HTR-8/SVneo (cell line): Measurements from ENCODE around the gene DCHS2.

Experiments used
- DNase-seq: peaks from one replicate; pipeline ENCODE4 v3.0.0; 2011; ENCODE audit warnings: low spot score, mixed read lengths; ENCODE audit not compliant: insufficient read length
- FAIRE-seq: peaks from 2 replicates; lab custom pipeline; 2011; peaks lifted over from hg19 to GRCh38; lab: Jason Lieb, UNC

The DCHS2 gene

DNA sequence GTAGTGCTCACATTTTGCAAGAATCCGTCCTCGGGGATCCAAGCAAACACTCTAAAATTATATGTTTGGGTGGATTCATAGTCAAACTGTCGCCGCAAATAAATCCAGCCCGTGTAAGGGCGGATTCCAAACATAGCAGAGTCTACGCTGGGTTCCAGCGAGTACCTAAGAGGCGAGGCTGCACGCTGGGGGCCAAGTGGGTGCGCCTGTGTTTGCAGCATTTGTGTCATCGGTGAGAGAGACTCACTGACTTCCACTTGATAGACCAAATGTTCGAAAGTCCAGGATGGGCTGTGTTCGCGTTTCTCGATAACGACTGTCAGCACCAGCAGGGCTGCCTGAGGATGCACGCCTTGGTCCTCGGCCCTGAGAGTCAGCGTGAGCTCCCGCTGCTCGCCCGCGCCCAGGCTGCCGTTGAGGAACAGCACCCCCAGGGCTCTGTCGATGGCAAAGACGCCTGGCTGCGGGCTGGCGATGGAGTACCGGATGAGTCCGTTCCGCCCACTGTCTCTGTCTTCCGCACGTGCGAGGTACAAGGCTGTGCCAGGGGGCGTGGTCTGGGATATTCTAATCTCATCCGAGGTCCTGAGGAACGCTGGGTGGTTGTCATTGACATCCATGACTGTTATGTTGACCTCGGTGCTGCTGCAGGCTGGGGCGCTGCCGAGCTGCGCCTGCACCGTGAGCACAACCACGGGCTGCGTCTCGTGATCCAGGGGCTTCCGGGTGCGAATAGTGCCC is 158.7 kb downstream of the DCHS2 start:
- FAIRE-seq: no peak

DNA sequence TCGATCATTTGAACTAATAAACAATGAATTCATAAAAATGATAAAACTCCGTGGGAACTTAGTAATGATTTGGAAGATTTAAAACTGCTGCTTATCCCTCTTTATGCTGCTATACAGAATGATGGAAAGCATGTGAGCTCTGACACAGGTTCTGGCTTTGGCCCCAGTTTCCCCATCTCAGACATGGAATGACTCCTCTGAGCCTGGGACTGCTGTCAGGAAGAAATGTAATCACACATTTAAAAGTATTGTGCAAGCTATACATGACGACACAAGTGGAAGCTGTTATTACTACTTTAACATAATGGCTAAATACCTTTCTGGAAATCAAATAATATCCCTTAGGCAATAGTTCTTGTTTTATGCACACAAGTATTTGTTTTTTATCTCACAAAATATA is 161.7 kb downstream of the DCHS2 start:
- FAIRE-seq (no peak), DNase-seq (no peak)

More for the DNA sequence above, 158.7 kb downstream of the DCHS2 start:
- no peak for DNase-seq

DNA sequence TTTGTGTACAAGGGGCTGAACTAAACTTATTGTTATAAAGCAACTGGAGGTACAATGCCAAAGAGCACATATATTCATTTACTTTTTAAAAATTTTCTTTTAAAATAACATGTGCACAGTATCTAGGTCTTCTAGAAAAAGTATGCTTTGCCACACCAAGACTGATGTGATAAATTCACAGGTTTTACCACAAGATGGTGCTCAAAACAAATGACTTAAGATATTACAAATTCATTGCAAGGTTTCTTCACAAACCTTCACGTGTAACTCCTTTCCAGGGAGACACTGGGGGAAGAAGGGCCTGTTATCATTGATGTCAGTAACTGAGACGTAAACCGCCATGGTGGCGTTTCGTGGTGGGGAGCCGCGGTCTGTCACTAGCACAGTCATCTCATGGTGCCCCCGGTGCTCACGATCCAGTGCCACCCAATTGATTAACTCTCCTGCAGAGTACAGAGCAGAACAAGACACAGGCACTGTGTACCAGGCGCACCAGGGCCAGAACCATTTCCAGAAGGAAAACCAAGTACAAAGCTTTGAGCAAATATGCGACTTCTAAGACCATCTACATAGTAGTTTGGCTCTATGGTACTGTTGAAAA is 162.2 kb downstream of the DCHS2 start:
- DNase-seq (no peak), FAIRE-seq (no peak)

DNA sequence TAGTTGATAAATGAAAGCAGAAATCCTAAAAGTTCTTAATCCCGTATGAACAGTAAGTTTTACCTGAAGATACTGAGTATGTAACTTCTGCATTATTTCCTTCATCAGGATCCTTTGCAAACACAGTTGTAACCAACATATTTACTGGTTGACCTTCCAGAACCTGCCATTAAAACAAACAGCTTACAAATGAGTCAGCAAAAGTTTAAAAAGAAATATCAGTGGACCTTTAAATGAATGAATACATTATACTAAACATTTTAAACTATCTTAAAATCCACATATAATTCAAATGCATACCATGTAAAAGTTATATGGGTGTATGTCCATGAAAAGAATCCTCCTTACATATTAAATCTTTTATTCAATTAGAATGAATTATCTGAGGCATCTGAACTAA is 163.6 kb downstream of the DCHS2 start:
- FAIRE-seq (no peak), DNase-seq (no peak)

DNA sequence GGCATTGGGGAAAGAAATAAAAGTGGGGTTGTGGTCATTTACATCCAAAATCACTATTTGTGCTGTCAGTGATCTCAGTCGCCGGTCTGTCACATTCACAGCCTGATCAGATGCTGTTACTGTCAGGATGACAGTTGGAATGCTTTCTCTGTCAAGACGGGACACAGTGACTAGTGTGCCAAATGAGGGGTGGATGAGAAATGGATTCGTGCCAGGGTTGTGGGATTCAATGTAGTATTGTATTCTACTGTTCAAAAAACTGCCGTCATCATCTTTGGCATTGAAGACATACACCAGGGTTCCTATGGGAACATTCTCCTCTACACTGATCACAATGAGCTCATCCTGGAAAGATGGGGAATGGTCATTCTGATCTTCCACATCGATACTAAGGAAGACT is 171.1 kb downstream of the DCHS2 start:
- DNase-seq (no peak), FAIRE-seq (no peak)

DNA sequence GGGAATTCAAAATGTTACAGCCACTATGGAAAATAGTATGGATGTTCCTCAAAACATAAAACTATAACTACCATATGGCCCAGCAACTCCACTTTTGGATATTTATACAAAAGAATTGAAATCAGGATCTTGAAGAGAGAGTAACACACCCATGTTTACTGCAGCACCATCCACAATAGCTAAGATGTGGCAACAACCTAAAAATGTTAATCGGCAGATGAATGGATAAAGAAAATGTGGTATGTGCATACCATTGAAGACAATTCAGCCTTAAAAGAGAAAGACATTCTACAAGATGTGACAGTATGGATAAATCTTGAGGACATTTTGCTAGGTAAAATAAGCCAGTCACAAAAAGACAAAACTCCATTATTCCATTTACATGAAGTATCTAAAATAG is 171.9 kb downstream of the DCHS2 start:
- no peak for DNase-seq
- FAIRE-seq: no peak

DNA sequence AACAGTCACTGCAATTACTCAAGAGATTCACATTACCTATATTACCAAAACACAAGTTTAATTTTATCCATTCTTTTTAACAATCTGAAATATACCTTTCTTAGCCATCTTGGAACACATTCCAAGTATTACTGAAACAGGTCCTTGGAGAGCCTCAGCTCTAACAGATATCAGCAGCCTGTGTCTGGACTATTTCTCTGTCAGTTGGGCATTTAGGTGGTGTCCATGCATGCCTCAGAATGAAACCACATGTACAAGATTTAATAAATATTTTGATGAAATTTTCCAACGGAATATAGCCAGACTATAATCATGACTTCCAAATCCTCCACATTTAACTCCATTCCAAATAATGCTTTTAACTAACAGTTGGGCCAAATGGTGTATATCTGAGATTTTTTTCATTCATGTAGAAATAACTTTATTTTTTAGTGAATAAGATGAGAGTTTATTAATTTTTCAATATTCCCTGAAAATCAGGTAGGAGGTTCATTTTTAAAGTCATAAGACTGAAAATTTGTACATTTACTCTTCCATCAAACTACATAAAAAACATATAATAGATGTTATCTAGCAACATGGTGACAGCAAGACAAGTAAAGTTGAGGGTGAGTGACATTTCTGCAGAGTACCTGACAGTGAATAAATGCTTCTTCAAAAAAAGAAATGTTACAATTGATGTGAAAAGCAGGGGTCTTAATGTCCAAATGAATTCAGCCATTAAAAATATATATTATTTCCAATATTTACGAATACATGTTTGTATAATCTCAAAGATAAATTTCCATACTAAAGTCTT is 174.2 kb downstream of the DCHS2 start:
- FAIRE-seq (no peak), DNase-seq (no peak)

DNA sequence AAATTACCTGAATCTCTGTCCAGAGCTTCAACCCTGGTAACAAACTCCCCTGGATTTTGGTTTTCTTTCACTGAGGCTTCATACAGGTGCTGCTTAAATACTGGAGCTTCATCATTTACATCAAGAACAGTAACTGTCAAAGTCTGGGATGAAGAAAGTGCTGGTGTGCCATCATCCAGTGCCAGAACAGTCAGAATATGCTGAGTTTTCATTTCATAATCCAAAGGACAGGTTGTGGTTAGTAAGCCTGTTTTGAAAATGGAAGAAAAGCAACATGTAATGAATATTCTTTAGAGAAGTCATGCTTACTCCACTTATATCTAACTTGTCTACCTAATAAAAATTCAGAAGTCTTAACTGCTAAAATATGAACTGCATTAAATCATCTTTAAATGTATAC is 175.9 kb downstream of the DCHS2 start:
- no peak for DNase-seq
- FAIRE-seq: no peak

DNA sequence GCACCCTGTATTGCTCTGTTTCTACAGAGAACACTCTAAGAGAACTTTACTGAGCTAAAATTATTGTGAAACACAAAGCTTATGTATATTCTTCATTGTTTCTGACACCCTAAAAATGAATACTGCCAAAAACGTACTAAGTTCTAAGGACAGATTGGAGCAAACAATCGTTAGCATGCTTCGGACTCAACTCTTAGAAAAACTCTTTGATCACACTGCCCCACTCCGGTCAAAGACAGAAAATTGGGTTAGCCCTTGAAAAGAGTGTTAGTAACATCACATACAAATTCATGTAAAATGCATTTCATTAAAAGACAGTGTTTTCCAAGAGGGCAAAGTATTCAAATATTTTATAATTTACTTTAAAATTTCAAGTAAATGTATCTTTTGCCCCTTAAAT is 177.4 kb downstream of the DCHS2 start:
- DNase-seq (no peak), FAIRE-seq (no peak)

DNA sequence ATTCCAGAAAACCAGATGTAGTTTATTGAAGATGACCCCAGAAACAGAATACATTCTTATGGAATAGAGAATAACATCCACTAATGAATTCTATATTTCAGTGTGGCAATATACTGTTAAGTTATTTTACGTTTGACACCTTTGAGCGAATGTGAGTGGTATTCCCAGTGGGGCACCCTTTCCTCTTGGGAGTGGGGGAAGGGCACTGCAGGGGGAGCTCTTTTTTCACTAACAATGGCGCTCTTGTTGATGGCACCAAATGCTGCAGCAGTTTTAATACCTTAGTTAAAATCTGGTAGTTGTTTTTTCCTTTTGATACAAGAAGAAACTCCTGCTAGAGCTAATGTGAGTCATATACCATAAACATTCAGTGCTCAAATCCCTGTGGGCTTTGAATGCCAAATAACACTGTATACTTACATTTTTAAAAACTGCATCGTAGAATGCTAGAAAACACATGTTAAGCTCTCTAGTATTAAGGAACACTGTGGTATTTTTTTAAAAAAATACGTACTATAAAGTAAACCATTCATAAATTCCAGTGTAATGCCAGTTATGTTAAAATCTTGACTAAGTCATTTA is 178.5 kb downstream of the DCHS2 start:
- FAIRE-seq (no peak), DNase-seq (no peak)

DNA sequence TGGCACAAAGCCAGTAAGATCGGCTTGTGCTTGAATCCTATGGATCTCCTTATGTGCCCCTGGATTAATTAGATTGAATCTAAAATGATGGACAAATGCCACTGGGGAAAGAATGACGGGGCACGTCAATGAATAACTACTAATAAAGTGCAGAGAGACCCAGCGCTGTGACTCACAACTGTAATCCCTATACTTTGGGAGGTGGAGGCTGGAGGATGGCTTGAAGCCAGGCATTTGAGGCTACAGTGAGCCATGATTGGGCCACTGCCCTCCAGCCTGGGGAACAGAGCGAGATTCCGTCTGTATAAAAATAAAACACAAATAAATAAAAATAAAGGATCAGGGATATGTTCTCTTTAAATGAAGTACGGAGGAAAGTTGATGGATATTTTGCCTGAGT is 179.4 kb downstream of the DCHS2 start:
- FAIRE-seq: no peak
- DNase-seq: no peak

DNA sequence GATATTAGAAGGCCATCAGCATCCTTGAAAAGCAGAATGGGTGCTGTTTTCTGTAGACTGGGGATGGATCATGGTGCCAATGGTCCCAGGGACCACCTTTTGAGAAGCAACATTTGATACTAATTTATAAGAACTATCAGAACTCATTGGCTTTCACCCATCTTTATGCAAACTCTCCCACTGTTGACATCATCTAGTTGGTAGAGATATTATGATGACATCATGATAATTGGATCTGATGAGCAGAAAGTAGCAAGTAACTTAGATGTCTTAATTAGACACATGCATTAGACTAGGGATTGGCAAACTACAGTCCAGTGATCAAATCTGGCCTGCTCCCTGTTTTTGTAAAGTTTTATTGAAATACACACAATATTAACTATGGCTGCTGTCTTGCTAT is 181.0 kb downstream of the DCHS2 start:
- DNase-seq (no peak), FAIRE-seq (no peak)

DNA sequence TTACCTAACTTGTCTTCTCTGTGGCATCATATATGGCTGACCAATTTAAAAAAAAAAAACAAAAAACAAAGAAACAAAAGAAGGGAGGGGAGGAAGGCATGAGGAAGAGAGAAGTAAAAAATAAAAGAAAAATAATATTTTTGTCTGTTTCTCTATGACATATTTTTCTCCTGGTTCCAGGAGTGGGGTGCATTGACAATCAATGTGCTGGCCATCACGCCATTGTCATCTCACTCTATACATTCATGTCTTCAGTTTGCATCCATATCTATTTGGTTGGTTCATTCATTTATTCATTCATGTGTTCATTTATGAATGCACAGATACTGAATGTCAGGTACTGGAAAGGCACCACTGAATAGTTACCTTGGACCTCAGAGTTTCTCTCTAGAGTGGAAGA is 183.4 kb downstream of the DCHS2 start:
- FAIRE-seq (no peak), DNase-seq (no peak)

DNA sequence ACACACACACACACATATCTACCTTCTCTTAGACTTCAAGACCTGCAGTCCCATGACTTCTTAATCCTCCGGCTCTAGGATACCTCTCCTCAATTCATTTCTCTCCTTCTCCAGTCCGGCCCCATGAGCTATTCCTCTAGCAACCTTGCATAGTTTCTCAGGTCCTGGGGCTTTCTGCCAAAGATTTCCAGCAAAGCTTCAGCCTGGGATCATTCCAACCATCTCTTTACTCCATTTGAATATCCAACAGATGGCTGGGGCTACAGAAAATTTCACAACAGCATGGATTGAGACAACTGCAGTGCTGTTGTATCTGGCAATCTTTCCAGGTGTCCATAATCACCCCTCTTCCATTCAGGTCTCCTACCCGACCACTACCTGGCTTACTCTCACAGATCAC is 184.1 kb downstream of the DCHS2 start:
- DNase-seq: no peak
- no peak for FAIRE-seq

DNA sequence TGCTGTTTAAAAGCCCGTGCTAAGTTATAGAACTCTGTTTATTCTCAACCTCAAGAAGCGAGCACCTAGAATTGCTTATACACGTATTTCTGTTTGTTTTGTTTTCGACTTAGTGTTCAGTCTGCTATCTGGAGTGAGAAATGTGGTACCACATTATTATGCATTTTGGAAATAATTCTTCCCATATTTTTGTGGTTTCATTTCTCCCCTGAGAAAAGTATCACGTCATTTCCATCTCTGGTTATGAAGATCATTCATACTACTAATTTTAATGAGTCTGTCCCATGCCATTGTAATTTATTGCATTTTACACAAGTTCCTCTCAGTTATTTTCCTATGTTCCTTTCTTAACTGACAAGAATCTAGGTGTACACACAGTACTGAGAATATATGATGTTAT is 186.0 kb downstream of the DCHS2 start:
- DNase-seq (no peak), FAIRE-seq (no peak)

DNA sequence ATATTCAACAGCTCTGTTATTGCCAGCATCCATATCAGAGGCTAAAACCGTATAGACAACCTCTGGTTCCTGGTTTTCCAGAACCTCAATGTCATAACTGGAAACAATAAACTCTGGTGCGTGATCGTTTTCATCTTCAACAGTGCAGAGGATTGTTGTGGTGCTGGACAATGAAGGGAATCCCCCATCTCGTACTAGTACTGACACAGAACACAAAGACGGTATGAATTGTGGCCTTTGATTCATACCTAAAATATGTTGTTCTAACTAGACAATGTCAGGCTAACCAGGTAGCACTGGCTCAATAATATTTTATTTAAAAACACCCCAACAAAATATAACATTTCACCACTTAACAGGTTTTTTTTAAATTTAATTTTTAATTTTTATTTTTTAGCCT is 186.9 kb downstream of the DCHS2 start:
- DNase-seq (no peak), FAIRE-seq (no peak)

DNA sequence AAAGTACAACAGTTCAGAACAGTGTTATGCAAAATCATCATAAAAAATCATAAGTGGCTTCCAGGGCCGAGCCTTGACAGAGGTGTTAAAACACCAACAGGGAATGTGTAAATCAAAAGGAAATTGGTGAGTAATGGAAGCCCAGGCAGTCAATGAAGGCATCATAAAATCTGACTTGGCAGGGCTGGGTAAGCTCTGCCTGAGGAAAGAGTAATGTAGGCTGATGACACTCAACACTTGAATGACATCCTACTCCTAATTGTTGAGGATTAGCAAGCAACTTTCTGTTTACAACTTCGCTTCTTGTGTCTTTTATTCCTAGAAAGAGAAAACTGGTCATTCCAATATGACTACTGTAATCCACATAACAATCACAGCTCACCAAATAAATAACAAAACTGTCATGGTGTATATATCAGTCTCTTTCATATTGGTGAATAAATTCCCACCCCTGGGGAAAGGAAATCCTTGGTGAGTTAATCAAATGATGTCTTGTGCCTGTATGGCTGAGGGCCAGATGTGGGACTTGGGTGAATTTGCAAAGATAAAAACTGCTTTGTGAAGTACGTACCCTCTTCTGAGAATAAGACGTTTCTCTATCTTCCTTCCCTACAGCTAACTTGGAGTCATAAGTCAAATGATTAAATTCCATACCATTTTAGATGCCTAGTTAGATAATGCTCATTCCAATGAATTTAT is 196.8 kb downstream of the DCHS2 start:
- no peak for DNase-seq
- FAIRE-seq: no peak

DNA sequence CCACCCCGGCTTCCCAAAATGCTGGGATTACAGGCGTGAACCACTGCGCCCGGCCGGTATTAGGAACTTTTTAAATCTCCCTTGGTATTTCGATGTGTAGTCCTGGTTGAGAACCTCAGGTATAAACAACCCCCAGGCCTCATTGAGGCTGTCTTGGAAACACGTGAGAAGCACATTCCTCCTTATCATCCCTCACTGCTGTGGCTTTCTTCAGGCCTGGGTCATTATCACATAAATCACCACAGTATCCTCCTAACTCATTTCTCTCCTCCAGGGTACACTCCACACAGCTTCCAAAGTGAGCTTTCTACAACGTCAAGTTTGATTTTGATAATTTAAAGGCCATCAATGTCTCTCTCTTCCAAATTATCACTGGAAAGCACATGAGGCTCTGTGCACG is 198.2 kb downstream of the DCHS2 start:
- DNase-seq (no peak), FAIRE-seq (no peak)

DNA sequence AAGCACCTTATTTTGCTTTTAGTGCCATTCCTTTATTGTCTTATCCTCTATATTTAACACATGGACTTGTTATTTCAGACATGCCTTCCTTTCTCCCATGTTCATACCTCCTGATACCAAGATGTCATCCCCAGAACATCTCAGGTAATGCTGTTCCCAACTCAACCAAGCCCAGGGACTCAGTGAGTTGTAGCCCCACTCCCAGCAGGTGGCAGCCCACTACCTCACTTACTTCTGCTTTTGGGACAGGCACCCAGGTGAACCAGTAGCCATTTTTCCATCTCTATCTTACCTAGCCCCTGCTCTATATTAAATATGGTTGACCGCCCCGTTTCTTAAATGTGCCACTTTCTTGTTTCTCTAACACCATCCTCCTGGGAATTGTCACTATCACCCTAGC is 199.0 kb downstream of the DCHS2 start:
- FAIRE-seq: no peak
- no peak for DNase-seq

DNA sequence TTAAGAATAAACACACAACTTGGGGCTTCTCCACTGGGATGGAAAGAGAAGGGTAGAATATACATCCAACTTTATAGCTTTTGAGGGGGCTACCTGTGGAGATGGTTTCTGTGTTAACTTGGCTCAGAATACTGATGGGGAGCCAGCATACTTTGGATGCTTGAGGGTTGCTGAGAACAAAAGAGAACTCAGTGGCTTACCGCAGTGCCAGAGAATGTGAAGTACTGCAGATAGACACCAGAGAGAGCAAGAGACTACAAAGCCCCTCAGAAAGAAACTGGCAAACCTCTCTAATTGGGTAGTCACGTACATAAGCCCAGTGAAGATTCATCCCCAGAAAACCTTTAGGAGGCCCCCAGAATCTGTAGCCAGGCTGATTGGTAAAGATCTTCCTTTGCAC is 214.4 kb downstream of the DCHS2 start:
- FAIRE-seq (no peak), DNase-seq (no peak)

DNA sequence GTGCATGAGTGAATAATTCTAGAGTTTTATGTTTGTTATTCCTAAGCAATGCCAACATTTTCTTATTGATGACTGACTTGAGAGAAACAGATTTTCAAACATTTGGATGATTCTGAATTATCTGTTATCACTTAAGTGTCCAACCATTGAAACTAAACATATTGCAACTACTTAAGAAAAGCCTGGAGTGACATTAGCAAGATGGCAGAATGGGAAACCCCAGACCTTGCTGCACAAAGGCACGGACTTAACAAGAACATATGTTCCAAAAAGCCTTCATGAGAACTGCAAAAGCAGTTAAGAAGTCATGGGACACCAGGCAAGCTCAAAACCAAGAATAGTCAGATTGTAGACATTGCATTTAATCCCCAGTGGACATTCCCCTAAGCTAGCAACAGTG is 215.1 kb downstream of the DCHS2 start:
- DNase-seq: no peak

More for the DNA sequence above, 215.1 kb downstream of the DCHS2 start:
- no peak for FAIRE-seq
